HG03135 (cell line): Measurements from ENCODE around the gene POLH.

Experiments used
- ATAC-seq: cut with Tn5 transposase; IDR thresholded peaks from one replicate; pipeline ENCODE4 v1.9.1; 2021; ENCODE audit warnings: mild to moderate bottlenecking, moderate library complexity; ENCODE audit not compliant: unreplicated experiment

The POLH gene

GRCh38 chr6:43604174-43604573, 28.2 kb downstream of the POLH start:
- ATAC-seq: no peak

- no peak for ATAC-seq
Measured at GRCh38 chr6:43606019-43606418, 30.0 kb downstream of the POLH start.

- ATAC-seq: no peak
Measured at GRCh38 chr6:43608310-43608763, 32.4 kb downstream of the POLH start.

GRCh38 chr6:43608807-43609206, 32.8 kb downstream of the POLH start:
- no peak for ATAC-seq

- ATAC-seq: no peak
Measured at GRCh38 chr6:43609402-43609801, 33.4 kb downstream of the POLH start.

- no peak for ATAC-seq
Measured at GRCh38 chr6:43610431-43610830, 34.4 kb downstream of the POLH start.

GRCh38 chr6:43613721-43614395, 37.9 kb downstream of the POLH start:
- ATAC-seq: no peak

- ATAC-seq: no peak
Measured at GRCh38 chr6:43614396-43614730, 38.4 kb downstream of the POLH start.

- no peak for ATAC-seq
Measured at GRCh38 chr6:43616725-43617472, 40.9 kb downstream of the POLH start.

GRCh38 chr6:43621078-43621835, 45.3 kb downstream of the POLH start:
- no peak for ATAC-seq

GRCh38 chr6:43621836-43622180, 45.8 kb downstream of the POLH start:
- ATAC-seq: no peak

GRCh38 chr6:43622541-43622940, 46.6 kb downstream of the POLH start:
- ATAC-seq: no peak

GRCh38 chr6:43623880-43624785, 48.1 kb downstream of the POLH start:
- no peak for ATAC-seq

GRCh38 chr6:43624786-43625288, 48.9 kb downstream of the POLH start:
- ATAC-seq: no peak

- no peak for ATAC-seq
Measured at GRCh38 chr6:43625393-43625992, 49.5 kb downstream of the POLH start.

- no peak for ATAC-seq
Measured at GRCh38 chr6:43627008-43627825, 51.2 kb downstream of the POLH start.

GRCh38 chr6:43628393-43629103, 52.6 kb downstream of the POLH start:
- no peak for ATAC-seq

GRCh38 chr6:43629104-43629504, 53.1 kb downstream of the POLH start, which contains the start of gene GTPBP2:
GTPBP2 (minus strand) TSS chr6:43629264; CDS start chr6:43629162, 102 bp downstream.
- ATAC-seq: peak; percentile 82
